HG03460 (cell line): Measurements from ENCODE around the gene ZNF18.
"Not testable (repeated sequence)": the region's sequence is repeated elsewhere in the genome, so short reads cannot be mapped to it uniquely, and the experiment has no call there.

Source experiments
- ATAC-seq: cut with Tn5 transposase; IDR thresholded peaks from one replicate; pipeline ENCODE4 v1.9.1; 2021; ENCODE audit not compliant: unreplicated experiment

ZNF18 gene

GRCh38 chr17:11986942-11987329 lies 10.3 kb downstream of the ZNF18 start:
- no peak for ATAC-seq

DNA sequence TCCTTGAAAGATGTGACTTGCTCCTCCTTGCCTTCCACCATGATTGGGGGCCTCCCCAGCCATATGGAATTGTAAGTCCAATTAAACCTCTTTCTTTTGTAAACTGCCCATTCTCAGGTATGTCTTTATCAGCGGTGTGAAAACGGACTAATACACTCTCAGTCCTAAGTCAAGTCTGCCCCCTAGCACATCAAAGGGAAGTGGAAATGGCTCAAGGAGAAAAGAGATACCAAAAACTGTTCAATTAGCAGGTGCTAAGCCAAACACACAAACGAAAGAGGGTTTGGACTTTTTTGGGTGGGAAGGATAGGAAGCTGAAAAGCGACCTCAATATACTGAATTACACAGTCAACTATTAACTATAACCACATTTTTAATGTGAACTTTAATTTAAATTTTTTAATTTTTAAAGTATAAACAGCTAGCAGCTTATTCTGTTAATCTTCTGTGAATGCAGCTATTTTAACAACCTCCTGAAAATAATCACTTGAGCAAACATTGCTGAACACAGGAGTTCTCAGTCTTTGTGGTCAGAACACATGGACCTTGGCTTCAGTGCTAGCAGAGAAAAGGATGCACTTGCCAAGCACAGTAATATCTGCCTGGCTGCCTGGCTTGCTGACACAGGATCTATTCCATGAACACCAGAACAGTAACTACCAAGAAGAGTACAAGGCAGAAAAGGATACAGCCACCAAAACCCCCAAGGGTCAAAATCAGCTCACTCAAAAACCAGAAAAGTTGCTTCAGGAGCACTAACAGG lies 10.9 kb downstream of the ZNF18 start:
- ATAC-seq: no peak

DNA sequence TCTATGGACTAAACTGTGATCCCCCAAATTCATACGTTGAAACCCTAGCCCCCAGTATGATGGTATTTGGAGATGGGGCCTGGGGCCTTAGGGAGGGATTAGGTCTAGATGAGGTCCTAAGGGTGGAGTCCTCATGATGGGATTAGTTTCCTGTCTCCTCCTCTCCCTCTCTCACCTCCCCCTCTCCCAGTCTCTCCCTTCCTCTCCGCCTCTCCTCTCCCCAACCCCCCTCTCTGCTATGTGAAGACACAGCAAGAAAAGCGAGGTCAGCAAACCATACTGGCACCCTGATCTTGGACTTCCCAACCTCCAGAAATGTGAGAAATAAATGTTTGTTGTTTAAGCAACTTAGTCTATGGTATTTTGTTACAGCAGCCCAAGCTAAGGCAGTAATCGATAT lies 15.4 kb downstream of the ZNF18 start:
- ATAC-seq: no peak

- ATAC-seq: no peak
Measured at GRCh38 chr17:11980813-11981212, 16.5 kb downstream of the ZNF18 start.

DNA sequence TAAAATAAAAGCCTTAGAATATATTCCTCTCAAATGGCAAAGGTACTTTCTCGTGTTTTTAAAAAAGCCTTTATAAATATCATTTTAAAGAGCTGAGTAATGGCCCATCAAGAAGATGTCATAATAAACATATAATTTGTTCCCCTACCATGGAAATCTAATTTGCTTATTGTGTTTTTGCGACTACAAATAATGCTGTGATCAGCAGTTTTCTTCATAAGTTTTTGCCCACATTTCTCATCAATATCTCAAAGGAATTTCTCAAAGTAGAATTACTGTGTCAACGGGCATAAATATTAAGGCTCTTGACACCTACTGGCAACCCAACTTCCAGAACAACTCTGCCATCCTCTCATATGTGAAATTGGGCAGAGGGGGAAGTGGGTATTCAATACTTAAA lies 17.5 kb downstream of the ZNF18 start:
- ATAC-seq: no peak

DNA sequence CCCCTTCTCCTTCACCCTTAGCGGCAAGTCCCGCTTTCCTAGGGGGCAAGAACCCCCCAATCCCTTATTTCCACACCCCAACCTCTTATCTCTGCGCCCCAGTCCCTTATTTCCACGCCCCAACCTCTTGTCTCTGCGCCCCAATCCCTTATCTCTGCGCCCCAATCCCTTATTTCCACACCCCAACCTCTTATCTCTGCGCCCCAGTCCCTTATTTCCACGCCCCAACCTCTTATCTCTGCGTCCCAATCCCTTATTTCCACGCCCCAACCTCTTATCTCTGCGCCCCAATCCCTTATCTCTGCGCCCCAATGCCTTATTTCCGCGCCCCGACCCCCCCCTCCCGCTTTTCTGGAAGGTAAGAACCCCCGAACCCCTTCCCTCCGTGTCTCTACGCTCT lies 24.5 kb downstream of the ZNF18 start:
- not testable (repeated sequence) for ATAC-seq

- ATAC-seq: no peak
Measured at GRCh38 chr17:11969565-11969964, 27.7 kb downstream of the ZNF18 start.

DNA sequence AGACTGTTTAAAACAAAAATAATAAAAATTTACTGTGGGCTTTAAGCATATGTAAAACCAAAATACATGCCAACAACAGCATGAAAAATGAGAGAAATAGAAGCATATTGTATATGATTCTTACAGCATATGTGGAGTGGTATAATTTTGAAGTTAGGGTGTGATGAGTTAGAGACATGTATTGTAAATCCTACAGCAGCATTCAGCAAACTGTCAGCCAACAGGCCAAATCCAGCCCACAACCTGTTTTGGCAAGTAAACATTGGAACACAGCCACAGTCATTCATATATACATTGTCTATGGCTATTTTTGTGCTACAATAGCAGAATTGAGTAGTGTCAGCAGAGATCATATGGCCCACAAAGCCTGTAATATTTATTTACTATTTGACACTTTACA lies 42.3 kb downstream of the ZNF18 start:
- no peak for ATAC-seq

DNA sequence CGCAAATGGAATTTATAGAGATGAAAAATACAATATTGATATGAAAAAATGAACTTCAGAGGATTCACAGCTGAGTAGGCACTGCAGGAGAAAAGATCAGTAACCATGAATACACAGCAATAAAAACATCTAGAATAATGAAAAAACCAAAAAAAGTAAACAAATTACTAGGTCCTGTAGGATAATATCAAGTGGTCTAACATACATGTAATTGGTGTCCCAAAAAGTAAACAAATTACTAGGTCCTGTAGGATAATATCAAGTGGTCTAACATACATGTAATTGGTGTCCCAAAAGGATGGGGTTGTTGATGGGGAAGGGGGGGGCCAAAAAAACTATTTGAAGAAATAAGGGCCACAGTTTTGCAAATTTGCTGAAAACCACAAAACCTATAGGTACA lies 43.4 kb downstream of the ZNF18 start:
- no peak for ATAC-seq

DNA sequence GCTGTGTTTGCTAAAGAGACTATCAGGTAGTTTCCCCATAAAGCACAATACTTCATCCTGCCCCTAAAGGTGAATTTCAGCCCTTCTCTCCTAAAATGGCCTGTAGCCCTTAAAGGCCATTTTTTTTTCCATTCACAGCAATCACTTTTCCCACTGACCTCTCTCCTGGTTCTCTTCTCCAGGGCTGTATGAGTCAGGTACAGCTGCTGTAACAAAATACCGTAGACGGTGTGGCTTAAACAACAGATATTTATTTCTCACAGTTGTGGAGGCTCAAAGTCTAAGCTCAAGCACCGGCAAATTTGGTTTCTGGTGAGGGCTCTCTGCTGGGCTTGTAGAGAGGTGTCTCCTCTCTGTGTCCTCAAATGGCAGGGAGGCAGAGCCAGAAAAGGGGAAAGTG lies 44.7 kb downstream of the ZNF18 start:
- ATAC-seq: no peak

DNA sequence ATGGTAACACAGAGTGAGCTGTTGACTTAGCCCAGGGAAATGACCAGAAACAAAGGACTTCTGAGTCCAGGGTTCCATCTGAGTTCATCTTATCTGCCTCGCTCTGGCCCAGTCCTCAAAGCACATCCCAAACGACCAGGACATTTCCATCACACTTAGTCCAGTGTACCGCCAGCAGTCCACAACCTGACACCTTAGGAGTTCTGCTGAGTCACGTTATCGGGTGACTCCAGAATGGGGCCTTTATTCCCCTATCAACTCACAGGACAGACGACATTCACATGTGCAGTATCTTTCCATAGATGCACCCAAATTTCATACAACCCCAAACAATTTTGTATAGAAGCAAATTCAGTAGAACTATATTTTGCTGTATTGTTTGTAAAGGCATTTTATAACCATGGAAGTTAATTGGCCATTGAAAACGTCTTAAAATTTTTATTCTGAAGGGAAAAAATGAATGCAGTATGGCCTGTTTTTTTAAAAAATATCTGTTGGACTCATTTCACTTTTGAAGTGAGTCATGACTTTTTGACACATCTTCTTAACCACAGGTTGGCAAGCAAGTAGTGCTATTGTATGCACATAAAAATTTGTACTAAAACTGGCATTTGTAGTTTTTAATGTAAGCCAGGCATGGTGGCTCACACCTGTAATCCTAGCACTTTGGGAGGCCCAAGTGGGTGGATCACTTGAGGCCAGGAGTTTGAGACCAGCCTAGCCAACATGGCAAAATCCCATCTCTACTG lies 46.3 kb downstream of the ZNF18 start:
- ATAC-seq: no peak

- ATAC-seq: not testable (repeated sequence)
Measured at GRCh38 chr17:11949571-11949970, 47.7 kb downstream of the ZNF18 start.

- no peak for ATAC-seq
Measured at GRCh38 chr17:11948789-11949188, 48.5 kb downstream of the ZNF18 start.

DNA sequence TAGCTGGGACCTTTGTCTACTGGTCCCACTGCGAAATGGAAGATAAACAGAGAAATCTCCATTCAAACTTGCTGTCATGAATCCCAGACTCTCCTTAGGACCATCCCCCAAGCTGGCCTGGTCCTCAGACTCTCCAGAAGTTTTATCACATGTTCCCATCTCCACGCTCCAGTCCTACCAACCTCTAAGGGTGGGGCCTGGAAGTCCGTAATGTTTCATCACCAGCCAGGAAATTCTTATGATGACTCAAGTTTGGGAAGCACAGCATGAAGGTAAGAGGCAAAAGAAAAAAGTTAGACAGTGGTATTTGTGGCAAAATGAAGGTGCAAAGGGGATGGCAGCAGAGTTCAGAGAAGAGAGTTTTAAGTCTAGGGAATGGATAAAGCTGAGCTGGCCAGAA lies 52.7 kb downstream of the ZNF18 start:
- ATAC-seq: no peak

DNA sequence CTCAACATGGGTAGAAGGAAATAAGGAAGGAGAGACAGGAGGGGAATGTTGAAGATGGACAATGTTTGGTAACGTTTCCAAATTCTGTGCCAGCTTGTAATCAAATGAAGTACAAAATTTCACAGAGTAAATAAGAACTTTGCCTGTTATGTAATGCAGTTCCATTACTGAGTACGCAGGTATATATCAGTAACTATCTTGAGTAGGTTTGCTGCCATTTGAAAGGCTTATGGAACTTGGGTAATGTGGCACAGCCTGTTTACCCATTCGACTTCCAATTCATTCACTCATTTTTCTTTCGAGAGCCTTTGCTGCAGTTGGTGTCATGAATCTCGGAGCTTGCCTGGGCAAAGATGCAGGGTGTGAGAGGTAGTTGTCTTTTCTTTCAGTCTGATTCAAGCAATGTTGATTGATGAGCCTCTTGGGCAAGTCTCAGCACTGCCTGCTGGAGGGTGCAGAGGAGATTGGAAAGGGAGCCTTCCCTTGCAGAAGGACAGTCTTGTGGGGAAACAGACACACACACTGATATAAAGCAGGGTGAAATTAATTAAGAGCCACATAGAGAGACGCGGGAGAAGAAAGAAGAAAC lies 53.4 kb downstream of the ZNF18 start:
- no peak for ATAC-seq

DNA sequence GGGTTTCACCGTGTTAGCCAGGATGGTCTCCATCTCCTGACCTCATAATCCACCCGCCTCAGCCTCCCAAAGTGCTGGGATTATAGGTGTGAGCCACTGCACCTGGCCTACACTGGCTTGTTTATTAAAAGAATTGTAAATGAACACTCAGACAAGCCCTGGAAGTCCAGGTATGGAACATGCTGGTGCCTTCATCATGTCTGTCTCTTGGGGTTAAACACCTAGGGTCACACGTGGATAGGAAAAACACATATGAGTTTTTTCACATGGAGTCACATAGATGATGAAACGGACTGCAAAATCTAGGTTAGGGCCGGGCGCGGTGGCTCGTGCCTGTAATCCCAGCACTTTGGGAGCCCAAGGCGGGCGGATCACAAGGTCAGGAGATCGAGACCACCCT lies 54.2 kb downstream of the ZNF18 start:
- ATAC-seq: not testable (repeated sequence)

DNA sequence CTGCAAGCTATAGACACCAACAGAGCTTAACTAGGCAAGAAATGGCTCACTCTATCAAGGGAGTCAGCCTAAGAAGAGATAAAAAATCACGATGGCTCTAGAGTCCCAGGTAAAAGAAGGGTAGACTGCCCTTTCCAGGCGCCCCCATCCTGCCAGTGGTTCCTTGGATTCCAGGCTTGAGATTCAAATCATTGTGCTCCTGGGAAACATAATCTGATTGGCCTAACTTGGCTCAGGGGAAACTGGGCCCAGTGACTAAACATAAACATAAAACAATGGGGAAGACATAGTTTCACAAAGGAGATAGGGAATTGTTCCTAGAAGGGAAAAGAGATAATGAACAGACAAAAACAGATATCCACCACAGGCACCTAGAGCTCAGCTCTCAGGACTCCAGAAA lies 56.4 kb downstream of the ZNF18 start:
- ATAC-seq: no peak

GRCh38 chr17:11935734-11936406 lies 61.4 kb downstream of the ZNF18 start:
- no peak for ATAC-seq

DNA sequence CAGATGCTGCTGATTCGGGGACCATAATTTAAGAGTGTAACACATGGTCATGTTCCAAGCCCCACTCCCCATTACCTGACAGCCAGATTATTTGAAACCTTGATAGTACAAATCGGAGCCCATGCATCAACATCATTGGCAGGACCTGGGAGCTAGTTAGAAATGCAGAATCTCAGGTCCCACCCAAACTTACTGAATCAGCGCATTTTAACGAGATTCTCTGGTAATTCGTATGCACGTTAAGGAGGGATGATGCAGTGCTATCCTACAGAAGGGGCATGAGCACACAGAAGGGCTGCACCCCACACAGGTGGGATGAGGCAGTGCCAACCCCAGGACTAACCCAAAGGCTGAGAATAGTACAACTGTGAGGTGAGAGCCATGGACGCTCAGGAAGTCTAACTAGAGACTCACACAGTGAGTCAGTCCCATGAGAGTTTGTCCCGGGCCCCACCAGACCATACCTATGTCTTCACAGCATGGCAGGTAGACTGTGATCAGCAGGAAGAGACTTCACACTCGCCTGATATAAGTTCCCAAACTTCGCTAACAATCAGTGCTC lies 64.9 kb downstream of the ZNF18 start:
- no peak for ATAC-seq

GRCh38 chr17:11928436-11928835 lies 68.8 kb downstream of the ZNF18 start:
- no peak for ATAC-seq
